KOPT-K1 (cell line): Measurements from ENCODE around the gene TIMM29.

ENCODE experiments used
- H3K27ac ChIP-seq: fragments of 200-600 bp; sonication (generic); 2 replicates; pipeline ENCODE4 v1.5.1; 2016; ENCODE audit warnings: antibody characterized with exemption, mild to moderate bottlenecking, low read depth, low read length; ENCODE audit not compliant: poor library complexity, severe bottlenecking
- H3K36me3 ChIP-seq: fragments of 200-600 bp; sonication (generic); 2 replicates; pipeline ENCODE4 v1.5.1; 2017; ENCODE audit warnings: antibody characterized with exemption, mild to moderate bottlenecking, low read length, moderate library complexity; ENCODE audit not compliant: insufficient read depth
- H3K9me3 ChIP-seq: fragments of 200-600 bp; sonication (generic); 2 replicates; pipeline ENCODE4 v1.5.1; 2017; ENCODE audit warnings: antibody characterized with exemption, low read length, mild to moderate bottlenecking; ENCODE audit not compliant: insufficient read depth, poor library complexity, severe bottlenecking

TIMM29 gene

DNA sequence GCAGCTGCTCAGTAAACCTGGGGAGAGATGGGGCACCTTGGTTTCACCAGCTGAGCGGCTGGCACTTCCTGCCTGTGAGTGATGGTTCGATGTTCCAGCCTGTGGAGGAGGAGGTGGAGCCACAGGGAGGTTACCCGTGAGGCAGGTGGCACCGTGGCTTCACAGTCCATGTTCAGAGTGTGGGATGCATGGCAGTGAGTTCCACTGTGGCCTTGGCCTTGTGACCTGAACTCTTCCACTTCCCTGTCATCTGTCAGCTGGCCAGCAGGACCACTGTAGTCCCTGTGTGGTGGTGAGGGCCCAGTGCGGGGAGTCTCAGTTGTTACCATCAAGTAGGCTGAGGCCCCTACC is 49.1 kb downstream of the TIMM29 start:
- H3K36me3 ChIP-seq: peaks cover 34% of the 10 kb centered on the region
- H3K27ac ChIP-seq: no peak overlapping the region
- H3K9me3 ChIP-seq: no peaks in the 10 kb centered on the region
